ENCODE results near the gene TP63.

TP63 gene

GRCh38 chr3:189680723-189681122 lies 49.5 kb downstream of the TP63 start:
- no peaks in the 10 kb centered on the region for H3K79me2 ChIP-seq
- TF ChIP-seq CTCF (IDR thresholded peaks at IDR 0.05): no peak

GRCh38 chr3:189683546-189684255 lies 52.5 kb downstream of the TP63 start:
- no peak overlapping the region for H3K27ac ChIP-seq
- no peaks in the 10 kb centered on the region for H3K36me3 ChIP-seq (ENCODE audit: control insufficient read depth, insufficient read depth, low read length)
- no peak overlapping the region for H2AFZ ChIP-seq
- H3K4me1 ChIP-seq: no peaks in the 10 kb centered on the region
- H3K4me2 ChIP-seq (ENCODE audit: low read length): no peak overlapping the region
- H3K9me3 ChIP-seq (ENCODE audit: control insufficient read depth, low read length): no peaks in the 10 kb centered on the region
- H3K9ac ChIP-seq: no peak overlapping the region
- H3K27me3 ChIP-seq (ENCODE audit: control insufficient read depth, insufficient read depth, low read length): no peaks in the 10 kb centered on the region
- H3K79me2 ChIP-seq: no peaks in the 10 kb centered on the region
- H3K4me3 ChIP-seq (ENCODE audit: low read depth, low read length): no peak overlapping the region
- no peak for TF ChIP-seq CTCF (IDR thresholded peaks at IDR 0.05)

More at GRCh38 chr3:189680723-189681122, 49.5 kb downstream of the TP63 start:
- no peaks in the 10 kb centered on the region for H3K27me3 ChIP-seq (ENCODE audit: control insufficient read depth, insufficient read depth, low read length)
- H3K27ac ChIP-seq: no peak overlapping the region
- no peak overlapping the region for H3K4me2 ChIP-seq (ENCODE audit: low read length)
- no peaks in the 10 kb centered on the region for H3K9me3 ChIP-seq (ENCODE audit: control insufficient read depth, low read length)
- H2AFZ ChIP-seq: no peak overlapping the region
- no peaks in the 10 kb centered on the region for H3K4me1 ChIP-seq
- no peaks in the 10 kb centered on the region for H3K36me3 ChIP-seq (ENCODE audit: control insufficient read depth, insufficient read depth, low read length)
- no peak overlapping the region for H3K9ac ChIP-seq
- H3K4me3 ChIP-seq (ENCODE audit: low read depth, low read length): no peak overlapping the region

GRCh38 chr3:189684317-189684716 lies 53.1 kb downstream of the TP63 start:
- Histone ChIP-seq H3K4me1 (no peaks in the 10 kb centered on the region), H3K27me3 (ENCODE audit: control insufficient read depth, insufficient read depth, low read length) (no peaks in the 10 kb centered on the region), H2AFZ (no peak overlapping the region), H3K9me3 (ENCODE audit: control insufficient read depth, low read length) (no peaks in the 10 kb centered on the region), H3K36me3 (ENCODE audit: control insufficient read depth, insufficient read depth, low read length) (no peaks in the 10 kb centered on the region), H3K9ac (no peak overlapping the region), H3K79me2 (no peaks in the 10 kb centered on the region), H3K27ac (no peak overlapping the region), H3K4me3 (ENCODE audit: low read depth, low read length) (no peak overlapping the region), H3K4me2 (ENCODE audit: low read length) (no peak overlapping the region)
- no peak for TF ChIP-seq CTCF (IDR thresholded peaks at IDR 0.05)

GRCh38 chr3:189685291-189685690 lies 54.1 kb downstream of the TP63 start:
- Histone ChIP-seq H2AFZ (no peak overlapping the region), H3K27me3 (ENCODE audit: control insufficient read depth, insufficient read depth, low read length) (no peaks in the 10 kb centered on the region), H3K4me3 (ENCODE audit: low read depth, low read length) (no peak overlapping the region), H3K27ac (no peak overlapping the region), H3K36me3 (ENCODE audit: control insufficient read depth, insufficient read depth, low read length) (no peaks in the 10 kb centered on the region), H3K4me2 (ENCODE audit: low read length) (no peak overlapping the region), H3K9me3 (ENCODE audit: control insufficient read depth, low read length) (no peaks in the 10 kb centered on the region), H3K9ac (no peak overlapping the region), H3K4me1 (no peaks in the 10 kb centered on the region), H3K79me2 (no peaks in the 10 kb centered on the region)
- TF ChIP-seq CTCF (IDR thresholded peaks at IDR 0.05): no peak

- no peaks in the 10 kb centered on the region for H3K27me3 ChIP-seq (ENCODE audit: control insufficient read depth, insufficient read depth, low read length)
- no peak overlapping the region for H3K9ac ChIP-seq
- H3K27ac ChIP-seq: no peak overlapping the region
- H3K4me1 ChIP-seq: no peaks in the 10 kb centered on the region
- H3K9me3 ChIP-seq (ENCODE audit: control insufficient read depth, low read length): no peaks in the 10 kb centered on the region
- H2AFZ ChIP-seq: no peak overlapping the region
- no peaks in the 10 kb centered on the region for H3K79me2 ChIP-seq
- H3K36me3 ChIP-seq (ENCODE audit: control insufficient read depth, insufficient read depth, low read length): no peaks in the 10 kb centered on the region
- no peak for TF ChIP-seq CTCF (IDR thresholded peaks at IDR 0.05)
- H3K4me3 ChIP-seq (ENCODE audit: low read depth, low read length): no peak overlapping the region
- no peak overlapping the region for H3K4me2 ChIP-seq (ENCODE audit: low read length)
These were observed 54.7 kb downstream of the TP63 start for GRCh38 chr3:189685860-189686259.
